ENCODE data around the gene TCEAL8. TPM values are rescaled to one million over a fixed set of nuclear protein-coding genes. Genes with fewer than 3 reads are reported as not detected.
"Not testable (repeated sequence)": the region's sequence is repeated elsewhere in the genome, so short reads cannot be mapped to it uniquely, and the experiment has no call there.

The TCEAL8 gene
- total RNA-seq, 4 donors from 2014 or later, result 49.7 to 56.9 (median 54.2) TPM

DNA sequence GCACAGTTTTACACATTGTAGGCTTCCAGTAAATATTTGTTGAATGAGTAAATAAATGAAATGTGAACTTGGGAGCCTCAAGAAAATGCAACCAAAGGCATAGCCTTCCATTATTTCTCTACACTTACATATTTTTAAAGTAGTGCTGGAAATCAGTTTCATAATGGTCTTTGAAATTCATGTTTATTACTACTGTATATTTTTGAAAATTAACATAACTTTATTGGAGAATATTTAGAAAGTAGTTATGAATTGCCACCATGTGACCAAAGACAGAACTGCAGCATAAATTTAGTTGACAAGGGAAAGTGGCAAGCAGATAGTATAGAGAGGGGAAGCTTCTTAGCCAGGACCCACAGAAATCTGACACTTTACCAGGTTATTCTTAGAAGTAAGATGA, 6.4 kb downstream of the TCEAL8 start:
- Histone ChIP-seq H3K27ac (replicated peaks in 1 of 4) (no peak overlapping the region), H3K9me3 (no peaks in the 10 kb centered on the region), H3K36me3 (peaks cover 0 to 5% (median 2%) of the 10 kb centered on the region in 4 donors), H3K27me3 (no peaks in the 10 kb centered on the region), H3K4me3 (no peak overlapping the region), H3K4me1 (peaks cover 0 to 10% (median 2%) of the 10 kb centered on the region in 4 donors)
- TF ChIP-seq, protein P1, sequence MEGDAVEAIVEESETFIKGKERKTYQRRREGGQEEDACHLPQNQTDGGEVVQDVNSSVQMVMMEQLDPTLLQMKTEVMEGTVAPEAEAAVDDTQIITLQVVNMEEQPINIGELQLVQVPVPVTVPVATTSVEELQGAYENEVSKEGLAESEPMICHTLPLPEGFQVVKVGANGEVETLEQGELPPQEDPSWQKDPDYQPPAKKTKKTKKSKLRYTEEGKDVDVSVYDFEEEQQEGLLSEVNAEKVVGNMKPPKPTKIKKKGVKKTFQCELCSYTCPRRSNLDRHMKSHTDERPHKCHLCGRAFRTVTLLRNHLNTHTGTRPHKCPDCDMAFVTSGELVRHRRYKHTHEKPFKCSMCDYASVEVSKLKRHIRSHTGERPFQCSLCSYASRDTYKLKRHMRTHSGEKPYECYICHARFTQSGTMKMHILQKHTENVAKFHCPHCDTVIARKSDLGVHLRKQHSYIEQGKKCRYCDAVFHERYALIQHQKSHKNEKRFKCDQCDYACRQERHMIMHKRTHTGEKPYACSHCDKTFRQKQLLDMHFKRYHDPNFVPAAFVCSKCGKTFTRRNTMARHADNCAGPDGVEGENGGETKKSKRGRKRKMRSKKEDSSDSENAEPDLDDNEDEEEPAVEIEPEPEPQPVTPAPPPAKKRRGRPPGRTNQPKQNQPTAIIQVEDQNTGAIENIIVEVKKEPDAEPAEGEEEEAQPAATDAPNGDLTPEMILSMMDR (IDR thresholded peaks at IDR 0.05), result peak; percentile 36 to 46 (median 41)
- no peak for TF ChIP-seq POLR2A (IDR thresholded peaks at IDR 0.05; ENCODE audit: low read depth)
- intact Hi-C loops (cut with DNase I), result no loop called here
- no peak for DNase-seq (ENCODE audit: extremely low spot score)

DNA sequence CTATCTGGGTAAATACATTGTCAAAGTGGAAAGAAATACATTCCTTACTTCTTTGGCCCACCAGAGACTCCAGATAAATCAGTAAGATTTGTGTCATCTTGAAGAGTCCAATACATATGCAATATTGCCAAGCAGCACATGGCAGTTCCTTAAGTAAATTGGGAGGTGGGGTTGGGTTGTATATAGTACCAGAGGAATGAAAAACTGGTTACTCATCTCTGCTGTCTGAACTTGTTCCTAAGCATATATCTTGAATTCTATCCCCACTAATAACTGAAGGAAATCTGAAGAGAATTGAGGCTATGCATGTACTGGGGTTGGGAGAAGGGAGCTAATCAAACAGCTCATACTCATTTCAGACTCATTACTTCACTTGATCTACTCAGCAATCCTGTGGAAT, 14.8 kb downstream of the TCEAL8 start:
- Histone ChIP-seq H3K4me1 (no peaks in the 10 kb centered on the region), H3K4me3 (no peak overlapping the region), H3K9me3 (no peaks in the 10 kb centered on the region), H3K27ac (replicated peaks in 1 of 4) (no peak overlapping the region), H3K36me3 (no peaks in the 10 kb centered on the region), H3K27me3 (no peaks in the 10 kb centered on the region)
- no peak for DNase-seq (ENCODE audit: extremely low spot score)
- TF ChIP-seq, protein P1 (IDR thresholded peaks at IDR 0.05), result no peak
- TF ChIP-seq EP300 (IDR thresholded peaks at IDR 0.05), result no peak
- no peak for TF ChIP-seq POLR2AphosphoS5 (IDR thresholded peaks at IDR 0.05)
- no peak for TF ChIP-seq POLR2A (IDR thresholded peaks at IDR 0.05; ENCODE audit: low read depth)
- intact Hi-C loops (cut with DNase I), result no loop called here

DNA sequence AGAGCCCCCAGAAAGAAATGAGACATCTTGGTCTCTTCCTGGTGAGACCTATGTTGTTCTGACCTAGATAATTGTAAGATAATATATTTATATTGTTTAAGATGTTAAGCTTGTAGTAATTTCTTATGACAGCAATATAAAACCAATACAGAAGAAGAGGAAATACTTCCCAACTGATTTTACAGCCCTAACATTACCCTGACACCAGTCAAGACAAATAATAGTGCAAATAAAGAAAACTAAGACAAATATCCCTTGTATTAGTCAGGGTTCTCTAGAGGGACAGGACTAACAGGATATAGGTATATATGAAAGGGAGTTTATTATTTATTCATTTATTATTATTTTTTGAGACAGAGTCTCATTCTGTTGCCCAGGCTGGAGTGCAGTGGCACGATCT, 18.7 kb downstream of the TCEAL8 start:
- WGBS, result 72% methylated on average over 1 of the region's 1 CpG
- Histone ChIP-seq H3K36me3 (no peaks in the 10 kb centered on the region), H3K4me3 (no peak overlapping the region), H3K27ac (replicated peaks in 1 of 4) (no peak overlapping the region), H3K4me1 (no peaks in the 10 kb centered on the region), H3K9me3 (no peaks in the 10 kb centered on the region), H3K27me3 (no peaks in the 10 kb centered on the region)
- TF ChIP-seq, protein P1 (IDR thresholded peaks at IDR 0.05), result no peak
- TF ChIP-seq POLR2AphosphoS5 (IDR thresholded peaks at IDR 0.05), result no peak
- no peak for TF ChIP-seq POLR2A (IDR thresholded peaks at IDR 0.05; ENCODE audit: low read depth)
- no peak for TF ChIP-seq EP300 (IDR thresholded peaks at IDR 0.05)
- DNase-seq (ENCODE audit: extremely low spot score), result no peak
- intact Hi-C loops (cut with DNase I), result no loop called here

DNA sequence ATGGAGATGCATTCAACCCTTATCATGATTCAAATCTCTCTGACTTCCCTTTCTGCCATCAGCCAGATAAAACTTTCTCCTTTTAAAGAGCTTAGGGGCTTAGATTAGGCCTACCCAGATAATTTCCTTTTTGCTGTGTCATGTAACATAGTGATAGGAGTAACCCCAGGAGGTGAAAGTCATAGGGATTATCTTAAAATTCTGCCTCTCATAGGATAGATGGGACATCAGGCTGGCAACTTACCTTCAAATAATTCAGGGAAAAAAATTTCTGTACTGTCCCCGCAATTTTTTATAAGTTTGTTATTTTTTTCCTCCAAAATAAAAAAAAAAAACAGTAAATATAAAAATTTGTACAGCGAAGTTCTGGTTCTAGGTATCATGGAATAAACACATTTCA, 19.3 kb downstream of the TCEAL8 start:
- H3K9me3 ChIP-seq; H3K4me1 ChIP-seq; H3K4me3 ChIP-seq; H3K27me3 ChIP-seq; H3K27ac ChIP-seq (replicated peaks in 1 of 4); H3K36me3 ChIP-seq; intact Hi-C loops (cut with DNase I); DNase-seq (ENCODE audit: extremely low spot score): not testable (repeated sequence)
- WGBS, result 28% methylated on average over 2 of the region's 2 CpGs

- H3K4me3 ChIP-seq, result no peak overlapping the region
- 65% methylated on average over 1 of the region's 1 CpG for WGBS
- no peak for DNase-seq (ENCODE audit: extremely low spot score)
- H3K27ac ChIP-seq (replicated peaks in 1 of 4), result no peak overlapping the region
- no peaks in the 10 kb centered on the region for H3K27me3 ChIP-seq
- intact Hi-C loops (cut with DNase I), result no loop called here
- H3K36me3 ChIP-seq, result no peaks in the 10 kb centered on the region
- no peaks in the 10 kb centered on the region for H3K4me1 ChIP-seq
- TF ChIP-seq POLR2AphosphoS5 (IDR thresholded peaks at IDR 0.05) (no peak), EP300 (IDR thresholded peaks at IDR 0.05) (no peak), POLR2A (IDR thresholded peaks at IDR 0.05; ENCODE audit: low read depth) (no peak)
- TF ChIP-seq, protein P1 (IDR thresholded peaks at IDR 0.05), result no peak
- H3K9me3 ChIP-seq, result no peaks in the 10 kb centered on the region
Measured at GRCh38 chrX:103234869-103235268, 20.1 kb downstream of the TCEAL8 start.
